ENCODE measurements around the gene SPACA7.
"Not testable (repeated sequence)": the region's sequence is repeated elsewhere in the genome, so short reads cannot be mapped to it uniquely, and the experiment has no call there.

Gene SPACA7

DNA sequence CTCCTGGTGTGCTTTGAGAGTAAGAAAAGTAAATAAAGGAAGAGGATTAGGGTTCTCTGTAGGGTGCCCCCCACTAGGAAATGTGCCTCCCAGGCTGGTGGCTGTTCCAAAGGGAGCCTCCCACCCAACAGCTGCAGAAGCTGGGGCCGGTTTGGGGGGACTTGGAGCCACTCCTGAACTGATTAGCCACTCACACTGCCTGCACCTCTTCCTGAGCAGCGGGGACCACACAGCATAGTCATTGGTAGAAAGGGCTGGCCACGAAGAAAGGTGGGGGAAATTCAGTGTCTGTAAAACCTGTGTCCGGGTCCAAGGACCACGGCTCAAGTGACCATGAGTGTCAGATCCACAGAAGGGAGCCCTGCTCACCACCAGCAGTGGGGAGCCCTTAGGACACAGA, 55.6 kb downstream of the SPACA7 start:
- no peak for DNase-seq

DNA sequence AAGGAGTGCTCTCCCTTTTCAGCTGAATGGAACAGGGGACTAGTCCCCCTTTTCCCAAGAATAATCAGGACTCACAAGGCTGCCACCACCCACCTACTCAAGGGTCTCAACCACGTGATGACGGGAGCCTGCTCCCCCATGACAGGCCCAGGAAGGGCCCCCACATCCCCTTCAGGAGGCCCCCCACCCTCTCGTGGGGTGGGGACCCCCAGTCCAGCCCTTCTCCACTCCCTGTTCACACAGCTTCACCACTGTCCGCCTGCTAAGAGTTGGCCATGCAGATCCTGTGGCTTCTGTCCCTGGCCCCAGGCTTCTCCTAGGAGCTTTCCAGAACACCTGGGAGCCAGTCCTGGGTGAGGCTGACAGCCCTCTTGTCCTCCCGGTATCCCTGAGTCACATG, 56.6 kb downstream of the SPACA7 start:
- not testable (repeated sequence) for DNase-seq

DNA sequence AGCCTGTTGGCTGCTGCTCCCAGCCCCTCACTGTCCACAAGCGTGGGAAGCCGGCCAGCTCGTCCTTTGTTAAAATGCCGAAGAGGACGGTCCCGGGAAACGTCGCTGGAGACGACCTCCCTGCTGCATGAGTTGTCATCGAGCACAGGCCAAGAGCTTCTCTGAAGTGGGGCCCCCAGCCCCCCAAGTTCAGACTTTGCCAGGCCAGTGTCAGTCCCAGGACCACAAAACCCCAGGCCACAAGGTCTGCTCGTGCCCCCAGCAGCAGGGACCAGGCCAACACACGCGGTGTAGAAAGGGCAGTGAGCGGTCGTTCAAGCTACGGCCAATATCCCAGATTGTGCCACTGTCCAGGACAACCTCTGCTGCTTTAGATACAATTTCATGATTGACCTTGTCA, 57.4 kb downstream of the SPACA7 start:
- DNase-seq, result not testable (repeated sequence)

DNA sequence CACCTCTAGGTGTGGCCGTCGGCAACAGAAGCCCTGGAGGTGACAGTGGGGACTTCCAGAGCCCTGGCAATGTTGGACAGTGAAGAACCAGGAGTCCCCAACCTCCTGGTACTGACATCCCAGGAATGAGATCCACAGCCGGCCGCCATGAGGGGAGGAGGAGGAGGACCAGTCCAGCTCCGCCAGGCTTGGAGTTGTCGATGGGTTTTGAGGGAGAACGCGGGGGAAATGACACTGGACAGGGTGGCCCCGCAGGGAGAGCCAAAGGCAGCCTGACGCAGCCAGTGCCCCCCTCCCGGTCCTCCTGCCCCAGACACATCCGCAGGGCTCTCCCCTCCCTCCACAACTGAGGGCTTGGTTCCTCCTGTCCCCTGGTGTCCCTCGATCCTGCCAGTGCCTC, 57.9 kb downstream of the SPACA7 start:
- no peak for DNase-seq

DNA sequence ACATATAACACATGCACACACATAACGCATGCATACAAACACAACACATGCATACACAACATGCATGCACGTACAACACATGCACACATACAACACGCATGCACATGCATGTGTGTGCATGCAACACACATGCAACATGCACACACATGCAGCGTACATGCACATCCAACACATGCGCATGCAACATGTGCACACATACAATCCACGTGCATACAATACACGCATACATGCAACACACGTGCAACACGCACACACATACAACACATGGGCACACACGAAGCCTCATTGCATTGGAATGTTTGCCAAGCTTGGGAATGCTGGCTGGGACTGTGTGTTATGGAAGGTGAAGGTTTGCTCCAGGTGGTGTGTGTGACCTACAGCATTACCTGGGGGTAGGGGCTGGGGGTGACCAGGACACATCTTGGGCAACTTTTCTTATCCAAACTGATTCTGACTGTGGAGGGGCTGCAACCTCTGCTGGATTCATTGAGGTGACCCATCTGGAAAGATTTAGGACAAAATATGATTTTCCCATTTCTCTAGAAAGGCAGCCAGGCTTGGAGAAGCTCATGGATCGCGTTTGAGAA, 58.9 kb downstream of the SPACA7 start:
- no peak for DNase-seq

DNA sequence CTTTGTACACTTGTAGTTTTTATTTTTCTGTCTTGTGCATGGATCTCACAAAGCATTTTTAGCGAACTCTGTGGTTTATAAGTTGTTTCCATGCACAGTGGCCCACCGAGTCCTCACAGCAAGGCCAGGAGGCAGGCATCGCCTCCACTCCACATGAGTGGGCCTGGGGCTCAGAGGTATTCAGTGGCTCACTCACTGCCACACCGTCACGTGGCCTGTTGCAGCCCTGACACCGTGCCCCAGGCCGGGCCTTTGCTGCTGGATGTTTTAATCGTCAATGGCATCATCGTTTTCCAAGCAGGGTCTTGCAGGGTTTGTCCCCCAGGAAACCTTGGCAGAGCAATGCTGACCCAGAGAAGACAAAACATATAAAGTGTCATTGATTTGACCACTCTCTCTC, 59.8 kb downstream of the SPACA7 start:
- no peak for DNase-seq

DNA sequence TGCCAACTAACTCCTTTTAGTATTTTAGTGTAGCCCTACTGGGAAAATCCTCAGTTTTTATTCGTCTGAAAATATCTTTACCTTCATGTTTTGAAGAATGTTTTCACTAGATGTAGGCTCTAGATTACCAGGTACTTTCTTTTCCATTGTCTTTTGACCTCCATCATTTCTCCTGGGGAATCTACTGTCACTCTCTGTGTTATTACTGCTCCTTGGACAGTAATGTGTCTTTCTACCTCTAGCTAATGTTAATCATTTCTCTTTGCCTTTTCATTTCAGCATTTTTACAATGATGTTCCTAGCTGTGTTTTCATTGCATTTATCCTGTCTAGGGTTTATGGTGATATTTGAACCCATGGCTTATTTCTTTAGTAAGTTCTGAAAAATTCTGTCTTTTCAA, 61.9 kb downstream of the SPACA7 start:
- DNase-seq, result no peak

DNA sequence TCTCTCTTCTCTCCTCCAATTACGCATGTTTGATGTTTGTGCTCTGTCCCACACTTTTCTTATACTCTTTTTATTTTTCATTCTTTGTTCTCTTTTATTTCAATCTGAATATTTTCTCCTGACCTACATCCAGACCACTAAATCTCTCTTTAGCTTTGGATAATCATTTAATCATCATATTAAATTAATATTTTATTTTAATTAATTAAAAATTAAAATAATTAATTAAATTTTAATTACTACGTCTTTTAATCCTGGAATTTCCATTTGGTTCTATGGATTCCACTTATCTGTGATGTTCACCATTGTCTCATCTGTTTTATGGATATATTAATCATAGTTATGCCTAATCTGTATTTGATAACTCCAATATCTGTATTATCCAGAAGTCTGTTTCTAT, 62.4 kb downstream of the SPACA7 start:
- no peak for DNase-seq

DNA sequence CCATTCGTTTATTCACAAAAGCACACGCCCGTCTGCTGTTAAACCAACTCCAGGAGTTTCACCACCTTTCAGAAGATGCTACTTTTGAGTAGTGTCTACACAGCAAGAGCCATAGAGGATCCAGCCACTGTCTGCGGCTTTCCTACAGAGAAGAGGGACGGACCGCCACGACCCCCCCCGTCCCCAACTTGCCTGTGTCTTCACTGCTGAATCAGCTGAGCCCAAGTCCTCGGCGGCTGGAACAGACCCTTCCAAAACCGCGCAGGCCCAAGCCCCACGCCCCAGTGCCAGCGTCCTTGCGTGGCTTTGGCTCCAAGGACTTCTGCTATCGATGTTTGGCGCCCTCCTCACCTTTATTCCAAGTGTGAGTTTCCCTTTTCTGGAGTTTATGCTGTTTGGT, 65.1 kb downstream of the SPACA7 start:
- no peak for DNase-seq

DNA sequence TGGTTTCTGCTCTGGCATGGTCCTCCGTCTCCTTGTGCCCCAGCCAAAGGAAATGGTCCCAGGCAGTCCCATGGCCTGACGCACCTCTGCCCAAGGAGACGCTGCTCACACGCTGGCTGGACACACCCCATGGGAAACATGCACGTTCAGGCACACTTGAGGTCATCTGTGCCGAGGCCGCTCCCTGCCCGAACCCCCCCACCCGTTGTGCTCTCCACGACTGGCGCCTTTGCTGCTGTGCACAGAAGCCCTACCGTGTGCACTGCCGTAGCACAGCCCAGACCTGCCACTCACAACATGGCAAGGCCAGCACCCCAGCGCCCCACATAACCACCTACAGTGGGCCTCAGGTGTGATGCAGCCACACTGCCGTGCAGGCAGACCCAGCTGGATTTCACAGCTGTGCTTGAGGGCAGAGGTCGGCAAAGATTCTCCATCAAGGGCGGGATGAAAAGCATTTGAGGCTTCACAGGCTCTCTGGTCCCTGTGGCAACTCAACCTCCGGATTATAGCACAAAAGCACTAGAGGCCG, 65.7 kb downstream of the SPACA7 start:
- DNase-seq, result no peak

DNA sequence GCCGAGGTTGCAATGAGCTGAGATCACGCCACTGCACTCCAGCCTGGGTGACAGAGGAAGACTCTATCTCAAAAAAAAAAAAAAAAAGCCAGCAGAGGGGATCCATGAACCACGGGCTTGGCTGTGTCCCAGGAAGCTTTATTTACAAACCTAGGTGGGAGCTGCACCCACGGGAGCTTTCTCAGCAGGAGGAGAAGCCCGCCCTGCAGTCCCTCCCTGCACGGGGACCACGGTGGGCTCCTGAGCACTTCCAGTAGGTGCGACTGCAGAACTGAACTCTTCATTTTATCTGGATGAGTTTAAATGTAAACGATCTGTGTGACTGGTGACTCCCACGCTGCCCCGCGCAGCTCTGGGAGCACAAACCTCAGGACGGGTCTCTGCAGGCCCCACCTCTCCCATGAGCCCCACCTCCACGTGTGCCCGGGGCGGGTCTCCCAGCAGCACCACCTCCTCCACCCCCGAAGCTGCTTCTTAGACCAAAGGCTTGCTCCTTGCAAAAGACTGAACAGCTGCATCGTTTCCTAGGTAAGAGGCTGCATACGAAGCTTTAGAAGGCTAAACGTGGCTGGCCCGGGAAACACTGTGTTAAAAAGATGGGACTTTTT, 66.4 kb downstream of the SPACA7 start:
- no peak for DNase-seq

DNA sequence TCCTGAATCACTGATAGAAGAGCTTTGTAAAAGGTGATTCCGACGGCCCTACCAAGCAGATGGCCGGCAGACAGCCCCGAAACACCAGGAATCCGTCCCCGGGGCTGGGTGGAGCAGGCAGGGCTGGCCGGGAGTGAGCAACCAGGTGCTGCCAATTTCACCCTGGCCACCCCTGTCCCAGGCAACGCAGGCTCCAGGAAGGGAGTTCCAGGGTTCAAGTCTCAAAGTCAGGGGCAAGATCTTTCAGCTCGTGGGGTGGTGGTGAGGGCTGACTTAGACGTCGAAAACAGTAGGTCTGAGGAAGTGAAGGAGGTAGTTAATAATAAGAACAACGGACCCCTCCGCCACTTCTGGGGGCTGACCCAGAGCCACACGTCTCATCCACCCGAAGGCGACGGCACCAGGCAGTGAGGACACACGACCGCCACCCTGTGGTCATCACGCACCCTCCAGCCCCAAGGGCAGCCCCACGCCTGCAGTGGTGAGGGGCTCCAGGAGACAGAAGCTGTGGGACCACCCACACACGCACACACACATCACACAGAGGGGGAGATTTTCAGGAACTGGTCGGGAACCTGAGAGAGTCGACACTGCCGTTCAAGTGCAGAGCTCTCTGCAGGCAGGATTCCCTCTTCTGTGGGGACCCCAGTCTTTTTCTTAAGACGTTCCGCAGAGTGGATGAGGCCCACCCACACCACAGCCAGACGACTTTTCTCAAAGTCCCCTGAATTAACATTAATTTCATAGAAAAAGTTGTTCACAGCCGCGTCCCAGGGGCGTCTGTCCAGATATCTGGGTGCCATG, 67.2 kb downstream of the SPACA7 start:
- DNase-seq, result no peak

DNA sequence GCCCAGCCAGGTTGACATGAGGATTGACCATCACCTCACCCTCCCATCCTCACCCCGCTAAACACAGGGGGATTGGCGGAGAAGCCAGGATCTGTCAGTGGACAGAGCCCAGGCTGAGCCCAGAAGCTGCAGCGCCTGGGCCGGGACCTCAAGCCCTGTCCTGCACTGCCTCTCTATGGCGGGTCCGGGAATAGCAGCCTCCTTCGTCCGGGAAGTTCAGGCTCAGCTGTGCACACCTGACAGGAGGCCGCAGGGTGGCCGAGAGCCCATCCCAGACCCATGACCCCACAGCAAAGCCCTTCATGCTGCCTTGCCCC, 67.8 kb downstream of the SPACA7 start:
- peak; percentile 19 for DNase-seq

DNA sequence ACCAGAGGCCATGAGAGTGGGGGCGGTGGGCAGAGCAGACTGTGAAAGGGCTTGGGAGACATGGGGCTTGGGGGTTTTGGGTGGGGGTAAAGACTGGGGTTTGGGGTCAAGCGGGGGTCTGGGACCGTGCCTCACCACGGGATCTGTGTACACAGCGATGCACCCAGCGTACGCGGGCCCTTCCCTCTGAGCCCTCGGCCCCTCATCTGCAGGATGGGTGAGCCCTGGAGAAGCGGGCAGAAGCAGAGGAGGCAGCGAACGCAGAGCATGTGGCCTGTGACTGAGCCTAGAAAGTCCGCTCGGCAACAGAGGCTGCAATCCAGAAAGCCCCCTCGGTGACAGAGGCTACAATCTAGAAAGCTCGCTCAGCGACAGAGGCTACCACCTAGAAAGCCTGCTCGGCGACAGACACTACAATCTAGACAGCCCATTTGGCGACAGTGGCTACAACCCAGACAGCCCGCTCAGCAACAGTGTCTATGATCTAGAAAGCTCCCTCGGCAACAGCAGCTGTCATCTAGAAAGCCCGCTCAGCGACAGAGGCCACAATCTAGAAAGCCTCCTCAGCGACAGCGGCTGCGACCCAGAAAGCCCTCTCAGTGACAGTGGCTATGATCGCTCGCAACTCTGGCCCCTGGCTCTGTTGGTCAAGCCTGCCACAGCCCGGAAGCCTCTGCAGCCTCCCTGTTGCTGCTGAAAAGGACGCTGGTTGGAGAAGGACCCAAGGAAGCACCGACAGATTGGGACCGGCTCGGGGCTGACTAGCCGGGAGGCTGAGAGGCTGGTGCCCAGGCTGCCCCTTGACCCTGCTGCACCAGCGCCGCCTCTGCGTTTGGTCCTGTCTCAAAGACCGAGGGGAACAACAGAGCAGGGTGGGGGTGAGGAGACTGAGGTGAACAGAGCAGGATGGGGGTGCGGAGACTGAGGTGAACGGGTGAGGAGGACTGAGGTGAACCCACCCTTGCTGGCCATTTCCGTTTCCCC, 68.6 kb downstream of the SPACA7 start:
- no peak for DNase-seq

DNA sequence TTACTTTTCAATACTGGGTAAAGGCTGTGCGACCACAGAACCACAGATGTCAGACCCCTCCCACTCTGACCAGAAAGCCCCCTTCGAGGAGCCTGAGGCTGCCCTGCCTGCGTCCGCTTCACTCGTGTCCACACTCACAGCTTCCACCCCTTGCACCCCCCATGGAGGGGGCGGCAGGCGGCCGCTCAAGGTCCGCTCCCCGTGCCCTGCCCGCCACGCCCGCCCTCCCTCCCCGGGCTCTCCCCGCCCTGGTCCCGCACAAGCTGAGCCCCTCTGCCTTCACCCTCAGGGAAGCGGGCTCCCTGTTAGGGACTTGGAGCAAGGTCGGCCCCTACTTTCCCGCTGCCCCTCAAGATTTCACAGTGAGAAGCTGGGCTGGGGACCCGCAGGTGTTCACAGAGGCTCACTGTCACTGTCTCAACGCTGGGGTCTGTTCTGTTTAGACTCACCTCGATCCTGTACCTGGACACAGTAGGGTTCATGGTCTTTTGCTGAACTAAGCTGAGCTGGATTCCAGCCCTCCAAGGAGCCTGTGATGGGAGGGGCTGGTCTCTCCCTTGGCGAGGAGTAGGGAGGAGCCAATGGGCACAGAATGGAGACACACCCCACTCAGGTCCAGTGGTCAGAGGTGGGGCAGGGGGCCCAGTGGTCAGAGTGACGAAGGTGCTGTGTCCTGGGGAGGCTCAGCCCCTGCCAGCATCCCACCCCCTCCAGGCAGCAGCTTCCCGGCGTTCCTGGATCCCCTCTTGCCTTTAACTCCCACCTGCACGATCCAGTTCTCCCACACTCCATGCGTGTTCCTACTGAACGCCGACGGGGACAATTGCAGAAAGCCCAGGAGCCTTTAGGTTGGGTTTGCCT, 69.5 kb downstream of the SPACA7 start:
- DNase-seq, result no peak

DNA sequence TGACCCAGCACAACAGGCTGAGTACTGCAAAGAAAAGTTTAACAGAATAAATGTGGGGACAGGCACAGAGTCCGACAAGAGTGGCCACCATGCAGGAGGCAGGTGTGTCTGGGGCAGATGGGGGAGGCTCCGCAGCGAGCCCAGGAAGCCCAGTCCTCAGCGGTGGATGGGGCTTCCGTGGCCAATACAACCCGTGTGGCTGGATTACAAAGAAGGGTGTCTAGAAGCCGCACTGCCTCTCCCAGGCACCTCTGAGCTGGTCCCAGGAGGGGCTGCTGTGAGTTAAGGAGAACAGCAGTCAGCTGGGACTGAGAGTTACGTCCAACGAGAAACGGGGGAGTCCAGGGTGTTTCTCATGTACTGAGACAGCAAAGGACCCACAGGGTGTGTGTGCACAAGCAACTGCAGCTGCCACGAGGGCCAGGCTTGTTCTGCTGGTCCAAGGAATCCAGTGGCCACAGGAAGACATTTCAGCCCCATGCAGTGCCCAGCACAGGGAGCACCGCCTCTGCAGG, 70.2 kb downstream of the SPACA7 start:
- no peak for DNase-seq

DNA sequence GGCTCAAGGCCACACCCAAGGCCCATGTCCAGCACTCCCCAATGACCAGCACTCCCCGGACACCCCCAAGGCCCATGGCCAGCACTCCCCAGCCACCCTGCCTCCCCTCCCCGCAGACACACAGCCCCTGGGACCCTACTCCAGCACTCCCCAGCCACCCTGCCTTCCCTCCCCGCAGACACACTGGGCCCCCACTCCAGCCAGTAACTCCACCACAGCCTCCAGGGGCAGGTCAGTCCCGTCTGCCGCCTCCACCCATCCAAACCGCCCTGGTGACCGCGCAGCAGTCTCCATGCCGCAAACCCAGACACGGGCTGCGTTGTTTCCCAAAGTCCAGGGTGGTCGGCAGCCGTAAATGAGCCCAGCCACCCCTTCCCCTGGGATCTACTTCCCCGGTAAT, 70.7 kb downstream of the SPACA7 start:
- no peak for DNase-seq

DNA sequence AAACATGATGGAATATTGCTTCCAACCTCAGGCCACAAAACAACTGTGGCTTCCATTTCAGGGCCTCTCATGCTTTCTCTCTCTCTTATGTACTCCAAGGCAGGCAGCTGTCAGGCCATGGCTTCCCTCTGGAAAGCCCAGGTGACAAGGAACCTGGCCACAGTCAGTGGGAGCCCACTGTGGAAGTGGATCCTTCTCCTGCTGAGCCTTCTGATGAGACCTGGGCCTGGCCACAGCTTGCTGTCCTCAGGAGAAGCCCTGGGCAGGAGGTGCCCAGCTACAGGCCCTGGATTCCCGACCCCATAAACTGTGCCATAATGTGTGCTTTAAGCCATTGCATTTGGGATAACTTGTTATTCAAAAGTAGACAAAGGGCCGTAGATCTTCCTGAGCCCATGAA, 71.2 kb downstream of the SPACA7 start:
- no peak for DNase-seq

DNA sequence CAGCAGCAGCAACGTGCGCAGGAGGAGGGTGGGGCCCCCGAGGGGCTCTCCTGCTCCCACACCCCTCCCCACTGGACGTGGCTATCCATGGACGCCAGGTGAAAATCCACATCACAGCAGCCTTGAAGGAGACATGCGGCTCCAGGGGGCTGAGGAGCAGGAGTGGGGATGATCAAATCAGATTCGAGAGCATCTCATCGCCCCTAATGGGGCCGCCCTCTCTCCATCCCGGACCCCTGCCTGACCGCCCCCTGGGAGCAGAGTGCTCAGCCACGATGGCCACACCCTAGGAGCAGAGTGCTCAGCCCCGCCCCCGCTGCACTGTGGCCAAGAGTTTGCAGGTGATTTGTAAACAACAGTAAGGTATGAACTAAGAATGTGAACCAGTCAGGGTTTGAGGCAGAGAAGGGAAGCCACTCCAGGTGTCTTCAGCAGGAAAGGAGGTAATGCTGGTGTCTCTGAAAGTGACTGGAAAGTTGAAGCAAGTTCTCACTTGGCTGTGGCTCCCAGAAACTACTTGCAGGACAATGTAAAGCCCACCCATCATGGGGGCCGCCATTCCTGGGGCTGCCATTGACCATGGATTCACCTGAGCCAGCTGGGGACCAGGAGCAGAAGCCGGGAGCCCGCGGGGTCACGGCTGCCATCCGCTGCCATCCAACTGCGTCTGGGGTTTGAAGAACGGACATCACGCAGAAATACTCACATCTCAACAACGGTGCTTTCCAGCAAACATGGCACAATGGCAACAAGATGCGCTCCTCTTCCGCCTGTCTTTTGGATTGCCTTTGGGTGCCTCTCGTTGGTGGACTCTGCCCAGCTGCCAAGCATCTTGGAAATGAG, 71.8 kb downstream of the SPACA7 start:
- no peak for DNase-seq

DNA sequence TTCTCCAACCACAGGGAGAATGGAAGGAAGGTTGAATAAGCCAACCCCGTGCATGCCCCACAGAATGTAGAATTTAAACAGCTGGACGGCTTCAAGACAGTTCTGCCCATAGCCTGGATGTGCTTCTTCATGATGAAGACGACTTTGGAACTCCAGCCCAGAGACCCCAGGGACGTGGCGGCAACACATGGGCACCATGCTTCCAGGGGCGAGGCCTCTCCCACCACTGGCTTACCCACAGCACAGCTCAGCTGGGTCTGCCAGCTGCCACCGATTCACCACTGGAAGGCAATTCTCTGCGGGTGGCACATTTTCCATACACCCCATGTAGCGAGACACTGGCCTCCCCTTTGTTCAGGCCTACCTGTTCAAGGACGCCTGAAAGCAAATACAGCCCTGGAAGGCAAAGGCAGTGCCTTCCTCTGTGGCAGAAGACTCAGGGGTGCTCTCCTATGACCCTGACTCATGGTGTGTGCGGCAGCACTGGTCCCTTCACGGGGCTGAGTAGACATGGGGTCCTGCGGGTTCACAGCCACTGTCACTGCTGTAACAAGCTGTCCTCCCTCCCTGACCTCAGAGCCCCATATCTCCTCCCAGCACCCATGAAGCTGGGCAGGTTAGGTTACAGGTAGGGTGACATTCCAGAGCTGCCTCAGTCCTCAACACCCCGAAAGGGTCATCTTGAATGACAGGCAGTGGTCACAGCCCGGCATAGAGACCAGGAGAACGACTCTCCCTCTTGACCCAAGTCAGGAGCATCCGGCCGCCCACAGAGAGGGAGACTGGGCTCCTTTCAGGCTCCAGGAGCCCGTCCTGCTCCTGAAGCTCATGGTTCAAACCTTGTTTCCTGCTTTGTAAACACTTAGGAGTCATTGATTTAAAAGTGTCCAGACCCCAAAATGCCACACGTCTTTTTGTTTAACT, 72.7 kb downstream of the SPACA7 start:
- no peak for DNase-seq

All from CD4-positive, alpha-beta T cell treated with Interleukin-17A for 1 hour (primary cell).